Naive thymus-derived CD8-positive, alpha-beta T cell (primary cell): Measurements from ENCODE around the gene RNF213. TPM values are rescaled to one million over a fixed set of nuclear protein-coding genes. Genes with fewer than 3 reads are reported as not detected.

Source experiments
- ATAC-seq, 2 donors: fragments of 150-1000 bp; cut with Tn5 transposase in 1 of 2; sonication (Bioruptor Pico), chemical (Tn5 transposase) in 1 of 2; 1 replicate in 1 of 2; 2 replicates in 1 of 2; pipeline ENCODE4 v1.10.0; 2021; ENCODE audit warnings: mild to moderate bottlenecking in 2 of 2, moderate library complexity in 2 of 2
- POLR2A ChIA-PET: fragments of 350-600 bp; sonication (Branson Sonifier 250); formaldehyde crosslinking; loops from one replicate; lab custom pipeline; 2021; ENCODE audit warnings: antibody characterized with exemption; lab: Charles Lee
- DNase-seq, 10 donors: peaks; one replicate each; pipeline versions ENCODE4 v3.0.0 to v3.0.0-alpha.2; 2020 to 2022
- H3K27ac Mint-ChIP-seq, 10 donors: one replicate each; pipeline ENCODE4 v1.8.0; 2020 to 2022; ENCODE audit warnings: mild to moderate bottlenecking in 10 of 10, mixed read lengths in 10 of 10, moderate library complexity in 4 of 10, inconsistent platforms in 1 of 10
- H3K27me3 Mint-ChIP-seq, 5 donors: one replicate each; pipeline ENCODE4 v1.8.0; 2021 to 2022; ENCODE audit warnings: mixed read lengths in 5 of 5
- H3K36me3 Mint-ChIP-seq, 3 donors: one replicate each; pipeline ENCODE4 v1.8.0; 2020 to 2022; ENCODE audit warnings: mixed read lengths in 3 of 3, mild to moderate bottlenecking in 2 of 3, inconsistent platforms in 1 of 3
- H3K4me1 Mint-ChIP-seq, 4 donors: one replicate each; pipeline ENCODE4 v1.8.0; 2021 to 2022; ENCODE audit warnings: mixed read lengths in 4 of 4
- H3K4me3 Mint-ChIP-seq, 10 donors: one replicate each; pipeline ENCODE4 v1.8.0; 2020 to 2022; ENCODE audit warnings: mild to moderate bottlenecking in 10 of 10, mixed read lengths in 10 of 10, moderate library complexity in 6 of 10, inconsistent platforms in 1 of 10
- H3K9me3 Mint-ChIP-seq, 9 donors: one replicate each; pipeline ENCODE4 v1.8.0; 2020 to 2022; ENCODE audit warnings: mixed read lengths in 9 of 9, mild to moderate bottlenecking in 3 of 9, inconsistent platforms in 1 of 9, moderate library complexity in 1 of 9
- polyA plus RNA-seq, 3 donors: library from polyadenylated mRNA; unstranded; fragments of 300-500 nt; fragmentation: Illumina TruSeq; gene quantifications; one replicate each; pipeline ENCODE4 v1.2.3, GENCODE V29; 2021
- total RNA-seq, 8 experiments: library from RNA in 2 of 8; stranded (reverse) in 2 of 8; gene quantifications; one replicate each; pipeline ENCODE4 v1.2.3 and lab custom pipeline; 2021 to 2026

The RNF213 gene
- total and polyA plus RNA-seq, 5 experiments from 2014 or later = 27.1 to 328 (median 52.2) TPM

DNA sequence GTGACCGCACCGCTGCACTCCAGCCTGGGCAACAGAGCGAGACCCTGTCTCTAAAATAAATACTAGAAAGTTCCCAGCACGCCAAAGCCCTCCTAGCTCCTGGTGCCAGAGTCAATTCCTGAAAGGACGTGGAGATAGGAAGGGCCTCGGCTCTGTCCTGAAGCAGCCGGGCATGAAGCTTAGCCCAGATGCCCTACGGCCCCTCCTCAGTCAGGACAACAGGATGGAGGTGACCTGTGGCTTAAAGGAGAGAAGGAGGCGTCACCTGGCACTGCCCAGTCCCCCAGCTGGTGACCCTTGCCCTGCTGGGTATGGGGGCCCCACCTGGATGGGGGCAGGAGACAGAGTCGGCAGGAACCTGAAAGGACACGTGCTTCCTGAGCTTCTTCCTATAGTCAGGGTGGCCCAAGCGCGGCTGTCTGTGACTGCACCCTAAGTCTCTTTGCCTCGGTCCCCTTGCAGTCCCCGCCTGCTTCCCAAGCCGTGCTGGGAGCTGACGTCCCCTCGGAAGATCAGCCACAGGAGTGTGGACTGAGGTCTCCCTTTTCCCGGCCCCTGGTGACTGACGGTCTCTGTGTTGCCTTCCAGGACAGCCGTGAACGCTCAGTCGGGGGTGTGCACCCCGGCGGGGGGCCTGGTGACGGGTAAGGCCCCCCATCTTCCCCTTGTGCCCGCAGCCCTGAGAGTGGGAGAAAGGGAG is 14.9 kb upstream of the RNF213 start:
- H3K27me3 Mint-ChIP-seq = no peaks in the 10 kb centered on the region
- no peaks in the 10 kb centered on the region for H3K9me3 Mint-ChIP-seq
- DNase-seq (peak in 1 of 10 donors; percentile 58), ATAC-seq (no peak)
- H3K4me1 Mint-ChIP-seq = no peaks in the 10 kb centered on the region
- H3K4me3 Mint-ChIP-seq = no peak overlapping the region
- POLR2A ChIA-PET = no interaction called here
- no peak overlapping the region for H3K27ac Mint-ChIP-seq
- peaks cover 0 to 41% (median 13%) of the 10 kb centered on the region in 3 donors for H3K36me3 Mint-ChIP-seq

DNA sequence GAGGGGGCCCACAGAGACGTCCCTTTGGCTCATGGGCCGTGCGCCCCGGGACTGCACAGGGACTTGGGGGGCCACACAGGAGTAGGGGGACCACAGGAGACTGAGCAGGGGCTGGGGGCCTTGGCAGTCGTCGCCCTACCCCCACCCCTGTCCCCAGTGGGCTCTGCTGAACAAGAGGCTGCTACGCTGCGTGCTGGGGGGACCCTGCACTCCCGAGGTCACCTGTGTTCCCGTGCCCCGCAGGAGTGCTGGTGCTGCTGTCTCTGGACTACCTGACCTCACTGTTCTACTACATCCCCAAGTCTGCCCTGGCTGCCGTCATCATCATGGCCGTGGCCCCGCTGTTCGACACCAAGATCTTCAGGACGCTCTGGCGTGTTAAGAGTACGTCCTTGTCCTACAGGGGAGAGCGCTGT is 14.4 kb upstream of the RNF213 start:
- H3K9me3 Mint-ChIP-seq = no peaks in the 10 kb centered on the region
- ATAC-seq (no peak), DNase-seq (peak in 1 of 10 donors; percentile 45)
- H3K36me3 Mint-ChIP-seq = peaks cover 0 to 37% (median 11%) of the 10 kb centered on the region in 3 donors
- no peak overlapping the region for H3K27ac Mint-ChIP-seq
- H3K27me3 Mint-ChIP-seq = no peaks in the 10 kb centered on the region
- no peak overlapping the region for H3K4me3 Mint-ChIP-seq
- no peaks in the 10 kb centered on the region for H3K4me1 Mint-ChIP-seq
- POLR2A ChIA-PET = interaction anchor here (0.7 kb wide), 1 partner anchor 35 kb away, joined by 3 read pairs; no protein-coding TSS in a partner anchor

DNA sequence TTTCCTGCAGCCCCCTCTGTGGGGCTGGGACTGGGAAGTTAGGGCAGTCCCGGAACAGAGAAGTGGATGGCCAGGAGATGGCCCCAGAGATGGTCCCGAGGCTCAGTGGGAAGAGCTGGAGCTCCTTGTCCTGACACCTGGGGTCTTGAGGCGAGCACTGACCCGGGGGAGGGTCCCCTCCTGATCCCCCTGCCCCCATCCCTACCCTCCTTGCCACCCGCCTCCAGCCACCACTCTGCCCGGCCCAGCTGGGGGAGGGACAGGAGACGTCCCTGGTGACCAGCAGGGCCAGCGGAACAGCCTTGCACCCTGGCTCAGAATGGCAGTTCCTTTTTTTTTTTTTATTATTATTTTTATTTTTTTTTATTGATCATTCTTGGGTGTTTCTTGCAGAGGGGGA is 13.9 kb upstream of the RNF213 start:
- Mint-ChIP-seq H3K36me3 (peaks cover 0 to 34% (median 7%) of the 10 kb centered on the region in 3 donors), H3K4me1 (peaks cover 0 to under 1% (median 0%) of the 10 kb centered on the region in 4 donors), H3K27me3 (no peaks in the 10 kb centered on the region), H3K4me3 (no peak overlapping the region), H3K27ac (no peak overlapping the region), H3K9me3 (no peaks in the 10 kb centered on the region)
- POLR2A ChIA-PET = interaction anchor here (0.7 kb wide), 1 partner anchor 35 kb away, joined by 3 read pairs; no protein-coding TSS in a partner anchor
- ATAC-seq (no peak), DNase-seq (peak in 1 of 10 donors; percentile 19)

DNA sequence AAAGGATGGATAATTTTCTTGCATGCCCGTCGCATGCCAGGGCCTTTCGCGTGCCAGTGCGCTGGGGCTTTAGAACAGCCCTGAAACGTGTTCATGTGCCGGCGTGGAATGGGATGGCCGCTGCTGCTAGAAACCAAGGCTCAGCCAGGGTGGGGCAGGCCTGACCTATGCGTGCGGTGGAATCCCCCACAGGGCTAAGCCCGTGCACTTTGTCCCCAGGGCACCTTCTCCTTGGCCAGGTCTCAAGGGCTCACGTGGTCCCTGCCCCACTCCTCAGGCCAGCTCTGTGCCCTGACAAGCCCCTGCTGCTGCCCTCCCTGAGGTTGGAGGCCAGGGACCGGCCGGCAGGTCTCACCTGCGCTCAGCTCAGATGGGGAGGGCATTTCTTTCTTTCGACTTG is 13.1 kb upstream of the RNF213 start:
- no peak for ATAC-seq
- Mint-ChIP-seq H3K36me3 (peaks cover 0 to 28% (median 5%) of the 10 kb centered on the region in 3 donors), H3K9me3 (no peaks in the 10 kb centered on the region), H3K27me3 (no peaks in the 10 kb centered on the region), H3K4me1 (peaks cover 0 to 2% (median 1%) of the 10 kb centered on the region in 4 donors), H3K4me3 (no peak overlapping the region), H3K27ac (no peak overlapping the region)
- peak in 1 of 10 donors; percentile 44 for DNase-seq
- POLR2A ChIA-PET = no interaction called here

DNA sequence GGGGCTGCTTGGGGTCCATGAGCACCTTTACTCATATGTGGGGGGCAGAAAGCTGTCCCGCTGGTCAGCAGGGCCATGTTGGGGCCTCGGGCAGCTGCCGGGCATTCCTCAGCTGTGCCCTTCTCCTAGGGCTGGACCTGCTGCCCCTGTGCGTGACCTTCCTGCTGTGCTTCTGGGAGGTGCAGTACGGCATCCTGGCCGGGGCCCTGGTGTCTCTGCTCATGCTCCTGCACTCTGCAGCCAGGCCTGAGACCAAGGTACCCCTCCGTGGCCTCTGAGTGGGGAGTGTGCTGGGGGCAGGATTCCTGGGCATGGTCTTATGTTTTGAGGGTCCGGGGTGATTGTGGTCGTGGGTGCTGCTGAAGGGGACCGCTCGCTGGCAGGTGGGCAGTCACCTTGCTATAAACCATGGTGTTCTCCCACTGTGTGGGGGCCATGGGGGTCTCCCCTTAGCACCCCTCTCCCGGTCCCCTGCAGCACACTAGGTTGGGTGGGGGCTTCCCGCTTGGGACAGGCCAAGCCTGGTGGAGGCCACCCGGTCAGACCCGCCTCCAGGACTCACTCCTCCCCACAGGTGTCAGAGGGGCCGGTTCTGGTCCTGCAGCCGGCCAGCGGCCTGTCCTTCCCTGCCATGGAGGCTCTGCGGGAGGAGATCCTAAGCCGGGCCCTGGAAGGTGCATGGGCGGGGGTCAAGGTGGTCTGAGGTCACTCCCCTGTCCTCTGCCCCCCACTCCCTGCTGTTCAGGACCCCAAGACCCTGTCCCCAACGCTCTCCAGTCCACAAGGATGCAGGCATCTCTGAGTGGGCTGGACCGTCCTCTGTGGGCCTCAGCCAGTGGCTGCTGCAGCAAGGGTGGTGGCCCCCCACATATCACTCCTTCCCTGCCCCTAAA is 12.4 kb upstream of the RNF213 start:
- POLR2A ChIA-PET = no interaction called here
- H3K36me3 Mint-ChIP-seq = peaks cover 0 to 22% (median 5%) of the 10 kb centered on the region in 3 donors
- ATAC-seq (no peak), DNase-seq (peak in 1 of 10 donors; percentile 56)
- H3K9me3 Mint-ChIP-seq = no peaks in the 10 kb centered on the region
- H3K4me1 Mint-ChIP-seq = peaks cover 0 to 9% (median 4%) of the 10 kb centered on the region in 4 donors
- H3K27ac Mint-ChIP-seq = no peak overlapping the region
- H3K27me3 Mint-ChIP-seq = no peaks in the 10 kb centered on the region
- H3K4me3 Mint-ChIP-seq = no peak overlapping the region

DNA sequence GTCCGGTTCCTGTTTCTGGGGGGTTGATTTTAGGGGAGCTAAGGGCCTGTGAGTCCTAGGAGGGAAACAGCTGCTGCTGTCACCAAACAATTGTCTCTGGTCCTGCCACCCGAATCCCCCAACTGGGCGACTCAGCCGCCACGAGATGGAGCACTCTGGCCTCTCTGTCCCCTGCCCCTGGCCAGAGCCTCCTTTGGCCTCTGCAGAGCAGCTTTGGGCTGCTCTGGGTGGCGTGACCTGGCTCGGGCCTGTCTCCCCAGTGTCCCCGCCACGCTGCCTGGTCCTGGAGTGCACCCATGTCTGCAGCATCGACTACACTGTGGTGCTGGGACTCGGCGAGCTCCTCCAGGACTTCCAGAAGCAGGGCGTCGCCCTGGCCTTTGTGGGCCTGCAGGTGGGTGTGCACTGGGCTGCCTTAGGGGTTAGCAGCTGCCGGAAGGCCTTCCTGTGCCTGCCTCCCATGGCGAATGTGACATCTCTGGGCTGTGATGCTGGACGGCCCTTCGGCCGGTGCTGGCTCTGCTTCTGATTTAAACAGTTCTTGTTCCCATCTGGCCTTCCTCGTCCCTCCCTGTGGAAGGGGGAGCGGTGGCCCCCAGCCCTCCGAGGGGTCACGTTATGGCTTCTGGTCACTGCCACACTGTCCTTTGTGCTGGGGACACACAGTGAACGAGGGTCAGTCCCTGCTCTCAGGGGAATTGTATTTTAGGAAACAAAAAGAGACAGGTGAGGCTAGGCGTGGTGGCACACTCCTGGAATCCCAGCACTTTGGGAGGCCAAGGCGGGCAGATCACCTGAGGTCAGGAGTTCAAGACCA is 11.6 kb upstream of the RNF213 start:
- Mint-ChIP-seq H3K4me1 (peaks cover 0 to 13% (median 5%) of the 10 kb centered on the region in 4 donors), H3K4me3 (no peak overlapping the region), H3K9me3 (no peaks in the 10 kb centered on the region), H3K27ac (no peak overlapping the region), H3K36me3 (peaks cover 0 to 22% (median 5%) of the 10 kb centered on the region in 3 donors), H3K27me3 (no peaks in the 10 kb centered on the region)
- POLR2A ChIA-PET = no interaction called here
- DNase-seq (peak in 1 of 10 donors; percentile 50), ATAC-seq (no peak)

DNA sequence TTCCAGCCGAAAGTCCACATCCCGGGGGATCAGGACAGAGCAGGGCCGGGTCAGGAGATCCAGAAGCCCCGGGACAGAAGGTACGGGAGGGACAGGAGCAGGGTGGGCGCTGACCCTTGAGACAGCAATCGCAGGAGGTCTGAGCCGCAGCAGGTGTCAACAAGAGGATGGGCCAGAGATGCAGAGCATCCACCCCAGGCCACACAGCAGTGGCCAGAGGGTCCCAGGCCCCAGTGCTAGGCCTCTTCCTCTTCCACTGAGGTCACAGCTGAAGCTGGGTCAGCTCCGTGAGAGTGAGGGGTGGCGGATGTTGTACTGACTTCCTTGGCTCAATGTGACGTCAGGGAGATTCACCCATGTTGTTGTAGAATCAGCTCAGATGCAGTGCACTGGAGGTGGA is 8.7 kb upstream of the RNF213 start:
- H3K27ac Mint-ChIP-seq = peak overlapping the region in 6 of 10 donors; percentile 14 to 72 (median 44)
- ATAC-seq = no peak
- POLR2A ChIA-PET = interaction anchor here (0.7 to 1.3 kb wide), 5 partner anchors 12 to 56 kb away, joined by 3 to 4 read pairs (median 3); no protein-coding TSS in a partner anchor

DNA sequence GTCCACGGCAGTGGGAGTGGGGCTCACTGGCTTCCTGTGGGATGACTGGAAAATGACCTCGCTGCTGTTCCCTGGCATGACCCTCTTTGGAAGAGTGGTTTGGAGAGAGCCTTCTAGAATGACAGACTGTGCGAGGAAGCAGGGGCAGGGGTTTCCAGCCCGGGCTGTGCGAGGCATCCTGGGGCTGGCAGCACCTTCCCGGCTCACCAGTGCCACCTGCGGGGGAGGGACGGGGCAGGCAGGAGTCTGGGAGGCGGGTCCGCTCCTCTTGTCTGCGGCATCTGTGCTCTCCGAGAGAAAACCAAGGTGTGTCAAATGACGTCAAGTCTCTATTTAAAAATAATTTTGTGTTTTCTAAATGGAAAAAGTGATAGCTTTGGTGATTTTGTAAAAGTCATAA is 7.8 kb upstream of the RNF213 start:
- H3K4me3 Mint-ChIP-seq = peak overlapping the region in 1 of 10 donors; percentile 14
- H3K27ac Mint-ChIP-seq = peak overlapping the region in 6 of 10 donors; percentile 43 to 77 (median 61)
- no peaks in the 10 kb centered on the region for H3K9me3 Mint-ChIP-seq
- H3K27me3 Mint-ChIP-seq = no peaks in the 10 kb centered on the region
- DNase-seq (peak; percentile 76 to 92 (median 84)), ATAC-seq (peak; percentile 100)
- POLR2A ChIA-PET = interaction anchor here (0.8 to 1.3 kb wide), 3 partner anchors 11 to 57 kb away, joined by 3 to 4 read pairs (median 3); no protein-coding TSS in a partner anchor
- peaks cover 0 to 5% (median 3%) of the 10 kb centered on the region in 3 donors for H3K36me3 Mint-ChIP-seq
- H3K4me1 Mint-ChIP-seq = peaks cover 0 to 29% (median 12%) of the 10 kb centered on the region in 4 donors

More for the DNA sequence above, 8.7 kb upstream of the RNF213 start:
- peaks cover 0 to 6% (median 3%) of the 10 kb centered on the region in 3 donors for H3K36me3 Mint-ChIP-seq
- H3K27me3 Mint-ChIP-seq = no peaks in the 10 kb centered on the region
- H3K4me1 Mint-ChIP-seq = peaks cover 0 to 29% (median 12%) of the 10 kb centered on the region in 4 donors
- peak in 1 of 10 donors; percentile 13 for DNase-seq
- H3K4me3 Mint-ChIP-seq = no peak overlapping the region
- no peaks in the 10 kb centered on the region for H3K9me3 Mint-ChIP-seq

DNA sequence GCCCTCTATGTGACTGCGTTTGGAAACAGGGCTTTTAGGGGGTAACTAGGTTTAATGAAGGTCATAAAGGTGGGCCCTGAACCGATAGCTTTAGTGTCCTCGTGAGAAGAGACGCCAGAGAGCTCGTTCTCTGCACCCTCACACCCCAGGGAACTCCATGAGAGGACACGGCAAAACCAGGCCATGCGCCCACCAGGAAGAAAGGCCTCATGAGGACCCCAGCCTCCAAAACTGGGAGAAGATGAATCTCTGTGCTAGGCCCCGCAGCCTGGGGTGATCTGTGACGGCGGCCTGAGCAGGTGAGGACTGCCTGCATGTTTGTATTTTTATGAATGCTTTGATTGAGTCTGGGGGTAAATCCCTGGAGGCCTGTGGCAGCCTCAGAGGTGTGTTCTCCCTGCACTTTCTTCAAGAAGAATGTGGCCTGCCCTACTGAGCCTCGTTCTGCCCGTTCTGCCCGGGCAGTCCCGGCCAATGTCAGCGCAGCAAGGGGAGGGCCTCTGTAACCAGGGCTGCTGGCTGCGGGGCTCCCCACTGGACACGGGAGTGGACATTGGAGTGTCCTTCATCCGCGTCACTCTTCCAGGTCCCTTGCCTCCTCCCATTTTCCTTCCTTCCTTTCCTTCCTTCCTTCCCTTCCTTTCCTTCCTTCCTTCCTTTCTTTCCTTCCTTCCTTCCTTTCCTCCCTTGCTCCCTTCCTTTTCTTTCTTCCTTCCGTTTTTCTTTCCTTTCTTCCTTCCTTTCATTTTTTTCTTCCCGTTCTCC is 6.8 kb upstream of the RNF213 start:
- Mint-ChIP-seq H3K36me3 (peaks cover 0 to 5% (median 3%) of the 10 kb centered on the region in 3 donors), H3K4me1 (peaks cover 0 to 37% (median 15%) of the 10 kb centered on the region in 4 donors), H3K9me3 (no peaks in the 10 kb centered on the region), H3K4me3 (no peak overlapping the region), H3K27me3 (no peaks in the 10 kb centered on the region), H3K27ac (peak overlapping the region in 7 of 10 donors; percentile 22 to 82 (median 51))
- POLR2A ChIA-PET = no interaction called here
- no peak for ATAC-seq
- DNase-seq = peak in 1 of 10 donors; percentile 49

DNA sequence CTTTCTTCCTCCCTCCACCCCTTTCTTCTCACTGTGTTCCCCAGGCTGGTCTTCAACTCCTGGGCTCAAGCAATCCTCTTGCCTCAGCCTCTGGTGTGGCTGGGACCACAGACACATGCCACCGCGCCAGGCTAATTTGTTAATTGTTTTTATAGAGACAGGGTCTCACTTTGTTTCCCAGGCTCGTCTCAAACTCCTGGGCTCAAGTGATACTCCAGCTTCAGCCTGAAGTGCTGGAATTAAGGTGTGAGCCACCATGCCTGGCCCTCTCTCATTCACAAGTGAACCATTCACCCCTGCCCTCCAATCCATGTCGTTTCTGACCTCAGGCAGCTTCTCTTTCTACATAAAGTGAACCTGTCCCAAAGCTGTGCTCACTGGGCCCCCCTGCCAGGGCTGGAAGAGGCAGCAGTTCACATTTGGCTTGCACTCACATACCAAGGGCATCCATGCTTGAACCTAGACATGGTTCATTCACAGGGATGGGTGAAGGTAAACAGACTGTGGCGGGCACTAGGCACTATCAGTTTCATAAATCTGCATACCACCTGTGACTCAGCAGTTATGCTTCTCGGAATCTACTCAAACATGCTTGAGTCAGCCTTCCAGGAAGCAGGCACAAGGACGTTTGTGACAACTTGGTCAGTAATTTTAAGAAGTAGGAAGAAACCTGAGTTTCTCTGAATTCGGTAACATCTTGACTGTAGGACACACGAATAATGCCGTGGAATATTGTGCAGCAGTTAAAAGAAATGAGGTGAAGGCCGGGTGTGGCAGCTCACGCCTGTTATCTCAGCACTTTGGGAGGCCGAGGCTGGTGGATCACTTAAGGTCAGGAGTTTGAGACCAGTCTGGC is 6.0 kb upstream of the RNF213 start:
- no peaks in the 10 kb centered on the region for H3K9me3 Mint-ChIP-seq
- H3K27me3 Mint-ChIP-seq = no peaks in the 10 kb centered on the region
- POLR2A ChIA-PET = no interaction called here
- DNase-seq (peak in 1 of 10 donors; percentile 53), ATAC-seq (no peak)
- H3K4me1 Mint-ChIP-seq = peaks cover under 1 to 44% (median 18%) of the 10 kb centered on the region in 4 donors
- peaks cover 0 to 5% (median 0%) of the 10 kb centered on the region in 3 donors for H3K36me3 Mint-ChIP-seq
- H3K4me3 Mint-ChIP-seq = peak overlapping the region in 1 of 10 donors; percentile 47
- H3K27ac Mint-ChIP-seq = peak overlapping the region in 9 of 10 donors; percentile 22 to 82 (median 51)

DNA sequence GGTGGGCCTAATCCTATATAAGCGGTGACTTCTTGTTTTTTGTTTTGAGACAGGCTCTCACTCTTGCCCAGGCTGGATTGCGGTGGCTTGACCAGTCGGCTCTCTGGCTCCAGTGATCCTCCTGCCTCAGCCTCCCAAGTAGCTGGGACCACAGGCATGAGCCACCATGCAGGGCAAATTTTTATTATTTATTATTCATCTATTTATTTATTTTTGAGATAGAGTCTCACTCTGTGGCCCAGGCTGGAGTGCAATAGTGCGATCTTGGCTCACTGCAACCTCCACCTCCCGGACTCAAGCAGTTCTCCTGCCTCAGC is 4.7 kb upstream of the RNF213 start:
- DNase-seq (no peak), ATAC-seq (no peak)
- H3K36me3 Mint-ChIP-seq = peaks cover 0 to 3% (median 0%) of the 10 kb centered on the region in 3 donors
- peak overlapping the region in 2 of 10 donors; percentile 36 to 40 for H3K27ac Mint-ChIP-seq
- POLR2A ChIA-PET = no interaction called here
- H3K9me3 Mint-ChIP-seq = no peaks in the 10 kb centered on the region
- no peak overlapping the region for H3K4me3 Mint-ChIP-seq
- no peaks in the 10 kb centered on the region for H3K27me3 Mint-ChIP-seq
- peaks cover 3 to 46% (median 22%) of the 10 kb centered on the region in 4 donors for H3K4me1 Mint-ChIP-seq
